Measurements from ENCODE around the gene FOLR2.
"Not testable (repeated sequence)": the region's sequence is repeated elsewhere in the genome, so short reads cannot be mapped to it uniquely, and the experiment has no call there.

The FOLR2 gene

GRCh38 chr11:72259490-72259889, 42.9 kb downstream of the FOLR2 start:
- no peak overlapping the region for H2AFZ ChIP-seq (ENCODE audit: low read length, unreplicated experiment)
- H3K27me3 ChIP-seq (ENCODE audit: insufficient read depth, low read length): peaks cover 18% of the 10 kb centered on the region
- H3K27ac ChIP-seq (ENCODE audit: low read depth, low read length): no peak overlapping the region
- peaks cover 4% of the 10 kb centered on the region for H3K4me1 ChIP-seq (ENCODE audit: control insufficient read depth, insufficient read depth, low read length, unreplicated experiment)
- no peaks in the 10 kb centered on the region for H3K36me3 ChIP-seq (ENCODE audit: insufficient read depth, low read length)
- no peaks in the 10 kb centered on the region for H3K79me2 ChIP-seq (ENCODE audit: control insufficient read depth, insufficient read depth, low read length, unreplicated experiment)
- no peak overlapping the region for H3K4me3 ChIP-seq (ENCODE audit: low read depth, low read length)

- Histone ChIP-seq H3K27me3 (ENCODE audit: insufficient read depth, low read length) (peaks cover 9% of the 10 kb centered on the region), H3K79me2 (ENCODE audit: control insufficient read depth, insufficient read depth, low read length, unreplicated experiment) (no peaks in the 10 kb centered on the region), H2AFZ (ENCODE audit: low read length, unreplicated experiment) (no peak overlapping the region)
Observed at GRCh38 chr11:72260574-72260973, 44.0 kb downstream of the FOLR2 start.

GRCh38 chr11:72263361-72263760, 46.8 kb downstream of the FOLR2 start:
- Histone ChIP-seq H3K36me3 (ENCODE audit: insufficient read depth, low read length) (no peaks in the 10 kb centered on the region), H2AFZ (ENCODE audit: low read length, unreplicated experiment) (peak overlapping the region; percentile 58), H3K27me3 (ENCODE audit: insufficient read depth, low read length) (no peaks in the 10 kb centered on the region), H3K4me3 (ENCODE audit: low read depth, low read length) (no peak overlapping the region), H3K4me1 (ENCODE audit: control insufficient read depth, insufficient read depth, low read length, unreplicated experiment) (peaks cover 10% of the 10 kb centered on the region), H3K27ac (ENCODE audit: low read depth, low read length) (peak overlapping the region; percentile 38; the same call in 1 of the 2 replicates), H3K79me2 (ENCODE audit: control insufficient read depth, insufficient read depth, low read length, unreplicated experiment) (no peaks in the 10 kb centered on the region)

More at GRCh38 chr11:72260574-72260973, 44.0 kb downstream of the FOLR2 start:
- no peak overlapping the region for H3K27ac ChIP-seq (ENCODE audit: low read depth, low read length)
- H3K4me1 ChIP-seq (ENCODE audit: control insufficient read depth, insufficient read depth, low read length, unreplicated experiment): peaks cover 4% of the 10 kb centered on the region
- no peak overlapping the region for H3K4me3 ChIP-seq (ENCODE audit: low read depth, low read length)
- no peaks in the 10 kb centered on the region for H3K36me3 ChIP-seq (ENCODE audit: insufficient read depth, low read length)

- Histone ChIP-seq H3K4me1 (ENCODE audit: control insufficient read depth, insufficient read depth, low read length, unreplicated experiment) (peaks cover 12% of the 10 kb centered on the region), H3K36me3 (ENCODE audit: insufficient read depth, low read length) (no peaks in the 10 kb centered on the region), H3K27me3 (ENCODE audit: insufficient read depth, low read length) (no peaks in the 10 kb centered on the region), H3K79me2 (ENCODE audit: control insufficient read depth, insufficient read depth, low read length, unreplicated experiment) (no peaks in the 10 kb centered on the region), H3K27ac (ENCODE audit: low read depth, low read length) (no peak overlapping the region), H2AFZ (ENCODE audit: low read length, unreplicated experiment) (peak overlapping the region; percentile 43), H3K4me3 (ENCODE audit: low read depth, low read length) (no peak overlapping the region)
Observed at GRCh38 chr11:72265951-72266350, 49.4 kb downstream of the FOLR2 start.

- H3K36me3 ChIP-seq (ENCODE audit: insufficient read depth, low read length); H3K27ac ChIP-seq (ENCODE audit: low read depth, low read length); H3K79me2 ChIP-seq (ENCODE audit: control insufficient read depth, insufficient read depth, low read length, unreplicated experiment); H3K4me3 ChIP-seq (ENCODE audit: low read depth, low read length); H3K27me3 ChIP-seq (ENCODE audit: insufficient read depth, low read length); H2AFZ ChIP-seq (ENCODE audit: low read length, unreplicated experiment): not testable (repeated sequence)
- peaks cover 12% of the 10 kb centered on the region for H3K4me1 ChIP-seq (ENCODE audit: control insufficient read depth, insufficient read depth, low read length, unreplicated experiment)
Observed at GRCh38 chr11:72266960-72267359, 50.4 kb downstream of the FOLR2 start.

- Histone ChIP-seq H2AFZ (ENCODE audit: low read length, unreplicated experiment) (no peak overlapping the region), H3K79me2 (ENCODE audit: control insufficient read depth, insufficient read depth, low read length, unreplicated experiment) (no peaks in the 10 kb centered on the region), H3K4me3 (ENCODE audit: low read depth, low read length) (no peak overlapping the region), H3K4me1 (ENCODE audit: control insufficient read depth, insufficient read depth, low read length, unreplicated experiment) (peaks cover 10% of the 10 kb centered on the region), H3K27me3 (ENCODE audit: insufficient read depth, low read length) (no peaks in the 10 kb centered on the region), H3K27ac (ENCODE audit: low read depth, low read length) (no peak overlapping the region), H3K36me3 (ENCODE audit: insufficient read depth, low read length) (no peaks in the 10 kb centered on the region)
Observed at GRCh38 chr11:72267956-72268617, 51.5 kb downstream of the FOLR2 start.

Measured in ACC112 (cell line).